ENCODE results near the gene PAPSS2. TPM values are rescaled to one million over a fixed set of nuclear protein-coding genes. Genes with fewer than 3 reads are reported as not detected.
A peak's percentile ranks its signal among the peaks of the same experiment; 100 is the strongest.
"Not testable (repeated sequence)": the region's sequence is repeated elsewhere in the genome, so short reads cannot be mapped to it uniquely, and the experiment has no call there.

Gene PAPSS2
- total RNA-seq, 1 donor from 2014 or later: 4.7 TPM

GRCh38 chr10:87729940-87730339 lies 70.3 kb downstream of the PAPSS2 start:
- Mint-ChIP-seq H3K27me3 (ENCODE audit: unreplicated experiment) (peaks cover 2% of the 10 kb centered on the region), H3K4me1 (ENCODE audit: low read depth, unreplicated experiment) (peaks cover 4% of the 10 kb centered on the region), H3K9me3 (ENCODE audit: unreplicated experiment) (no peaks in the 10 kb centered on the region), H3K36me3 (ENCODE audit: unreplicated experiment) (no peaks in the 10 kb centered on the region), H3K27ac (ENCODE audit: unreplicated experiment) (no peak overlapping the region), H3K4me3 (ENCODE audit: unreplicated experiment) (no peak overlapping the region)
- DNase-seq: no peak
- TF ChIP-seq, protein P1, sequence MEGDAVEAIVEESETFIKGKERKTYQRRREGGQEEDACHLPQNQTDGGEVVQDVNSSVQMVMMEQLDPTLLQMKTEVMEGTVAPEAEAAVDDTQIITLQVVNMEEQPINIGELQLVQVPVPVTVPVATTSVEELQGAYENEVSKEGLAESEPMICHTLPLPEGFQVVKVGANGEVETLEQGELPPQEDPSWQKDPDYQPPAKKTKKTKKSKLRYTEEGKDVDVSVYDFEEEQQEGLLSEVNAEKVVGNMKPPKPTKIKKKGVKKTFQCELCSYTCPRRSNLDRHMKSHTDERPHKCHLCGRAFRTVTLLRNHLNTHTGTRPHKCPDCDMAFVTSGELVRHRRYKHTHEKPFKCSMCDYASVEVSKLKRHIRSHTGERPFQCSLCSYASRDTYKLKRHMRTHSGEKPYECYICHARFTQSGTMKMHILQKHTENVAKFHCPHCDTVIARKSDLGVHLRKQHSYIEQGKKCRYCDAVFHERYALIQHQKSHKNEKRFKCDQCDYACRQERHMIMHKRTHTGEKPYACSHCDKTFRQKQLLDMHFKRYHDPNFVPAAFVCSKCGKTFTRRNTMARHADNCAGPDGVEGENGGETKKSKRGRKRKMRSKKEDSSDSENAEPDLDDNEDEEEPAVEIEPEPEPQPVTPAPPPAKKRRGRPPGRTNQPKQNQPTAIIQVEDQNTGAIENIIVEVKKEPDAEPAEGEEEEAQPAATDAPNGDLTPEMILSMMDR (IDR thresholded peaks at IDR 0.05; ENCODE audit: partially characterized antibody, unreplicated experiment): no peak

DNA sequence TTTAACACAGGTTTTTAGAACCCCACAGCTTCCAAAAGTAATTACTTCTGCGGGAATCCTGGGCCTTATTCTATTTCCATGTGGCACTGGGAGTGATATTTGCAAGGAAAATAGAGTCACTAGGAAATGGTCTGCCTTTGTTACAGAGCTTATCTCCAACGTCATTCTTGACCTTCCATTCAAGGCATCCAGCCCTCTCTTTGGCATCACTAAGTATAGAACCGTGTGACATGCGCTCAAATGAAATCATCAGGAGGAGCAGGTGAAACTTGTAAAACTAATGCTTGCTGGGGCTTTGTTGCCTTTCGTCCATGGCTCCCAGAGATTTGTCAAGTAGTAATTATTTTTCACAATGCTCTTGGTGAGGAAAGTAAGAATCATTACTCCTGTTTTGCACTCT lies 73.4 kb downstream of the PAPSS2 start:
- Mint-ChIP-seq H3K27me3 (ENCODE audit: unreplicated experiment) (peaks cover 2% of the 10 kb centered on the region), H3K4me3 (ENCODE audit: unreplicated experiment) (no peak overlapping the region), H3K9me3 (ENCODE audit: unreplicated experiment) (no peaks in the 10 kb centered on the region), H3K27ac (ENCODE audit: unreplicated experiment) (no peak overlapping the region), H3K4me1 (ENCODE audit: low read depth, unreplicated experiment) (peaks cover 4% of the 10 kb centered on the region), H3K36me3 (ENCODE audit: unreplicated experiment) (no peaks in the 10 kb centered on the region)
- no peak for DNase-seq
- TF ChIP-seq, protein P1 (IDR thresholded peaks at IDR 0.05; ENCODE audit: partially characterized antibody, unreplicated experiment): no peak

GRCh38 chr10:87734987-87735827 lies 75.5 kb downstream of the PAPSS2 start:
- Mint-ChIP-seq H3K9me3 (ENCODE audit: unreplicated experiment) (no peaks in the 10 kb centered on the region), H3K4me1 (ENCODE audit: low read depth, unreplicated experiment) (peaks cover 4% of the 10 kb centered on the region), H3K4me3 (ENCODE audit: unreplicated experiment) (no peak overlapping the region), H3K27ac (ENCODE audit: unreplicated experiment) (no peak overlapping the region), H3K27me3 (ENCODE audit: unreplicated experiment) (peaks cover 2% of the 10 kb centered on the region), H3K36me3 (ENCODE audit: unreplicated experiment) (no peaks in the 10 kb centered on the region)
- TF ChIP-seq, protein P1 (IDR thresholded peaks at IDR 0.05; ENCODE audit: partially characterized antibody, unreplicated experiment): peak; percentile 88
- DNase-seq: peak; percentile 22

DNA sequence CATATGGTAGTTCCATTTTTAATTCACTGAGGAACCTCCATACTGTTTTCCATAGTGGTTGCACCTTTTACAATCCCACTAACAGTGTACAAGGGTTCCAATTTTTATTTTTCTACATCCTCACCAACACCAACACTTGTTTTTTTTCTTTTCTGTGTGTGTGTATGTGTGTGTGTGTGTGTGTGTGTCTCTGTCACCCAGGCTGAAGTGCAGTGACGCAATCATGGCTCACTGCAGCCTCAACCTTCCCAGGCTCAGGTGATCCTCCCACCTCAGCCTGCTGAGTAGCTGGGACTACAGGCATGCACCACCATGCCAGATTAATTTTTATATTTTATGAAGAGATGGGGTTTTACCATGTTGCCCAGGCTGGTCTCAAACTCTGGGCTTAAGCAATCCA lies 78.6 kb downstream of the PAPSS2 start:
- not testable (repeated sequence) for H3K27ac Mint-ChIP-seq (ENCODE audit: unreplicated experiment); H3K9me3 Mint-ChIP-seq (ENCODE audit: unreplicated experiment); H3K4me1 Mint-ChIP-seq (ENCODE audit: low read depth, unreplicated experiment); H3K4me3 Mint-ChIP-seq (ENCODE audit: unreplicated experiment); DNase-seq; H3K36me3 Mint-ChIP-seq (ENCODE audit: unreplicated experiment); H3K27me3 Mint-ChIP-seq (ENCODE audit: unreplicated experiment)

DNA sequence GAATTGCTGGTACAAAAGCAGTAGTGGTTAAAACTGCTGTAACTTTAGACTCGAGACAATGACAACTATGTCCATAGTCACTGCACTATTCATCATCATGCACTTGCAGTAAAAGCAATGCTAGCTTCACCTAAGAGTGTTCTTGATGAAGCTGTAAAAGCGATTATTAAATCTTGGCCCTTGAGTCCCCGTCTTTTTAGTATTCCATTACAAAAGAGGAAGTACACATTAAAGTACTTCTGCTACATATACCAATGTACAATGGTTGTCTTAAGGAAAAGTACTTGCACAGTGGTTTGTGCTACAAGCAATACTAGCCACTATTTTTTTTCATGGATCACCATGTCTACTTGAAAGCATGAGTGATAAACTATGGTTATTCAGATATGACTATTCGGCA lies 80.0 kb downstream of the PAPSS2 start:
- peaks cover 3% of the 10 kb centered on the region for H3K4me1 Mint-ChIP-seq (ENCODE audit: low read depth, unreplicated experiment)
- DNase-seq: no peak
- TF ChIP-seq, protein P1 (IDR thresholded peaks at IDR 0.05; ENCODE audit: partially characterized antibody, unreplicated experiment): no peak

More for the DNA sequence above, 80.0 kb downstream of the PAPSS2 start:
- Mint-ChIP-seq H3K36me3 (ENCODE audit: unreplicated experiment) (no peaks in the 10 kb centered on the region), H3K27ac (ENCODE audit: unreplicated experiment) (no peak overlapping the region), H3K27me3 (ENCODE audit: unreplicated experiment) (no peaks in the 10 kb centered on the region), H3K4me3 (ENCODE audit: unreplicated experiment) (no peak overlapping the region), H3K9me3 (ENCODE audit: unreplicated experiment) (no peaks in the 10 kb centered on the region)
